ENCODE measurements around the gene CDC40. TPM values are rescaled to one million over a fixed set of nuclear protein-coding genes. Genes with fewer than 3 reads are reported as not detected.
"Not testable (repeated sequence)": the region's sequence is repeated elsewhere in the genome, so short reads cannot be mapped to it uniquely, and the experiment has no call there.

The CDC40 gene
- total RNA-seq, 1 donor from 2014 or later: 18.1 TPM

DNA sequence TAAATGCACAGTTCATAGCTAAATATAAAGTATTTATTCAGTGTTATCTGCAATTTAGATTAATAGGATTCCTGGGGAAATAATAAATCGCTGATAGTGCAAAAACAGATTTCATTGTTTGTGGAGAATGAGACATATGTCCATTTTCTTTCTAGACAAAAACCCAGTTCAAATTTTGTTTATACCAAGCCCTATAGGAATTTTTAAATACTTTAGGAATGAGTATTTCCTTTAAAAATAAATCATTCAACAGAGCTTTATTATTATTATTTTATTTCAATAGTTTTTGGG, 91.5 kb downstream of the CDC40 start:
- no peak for DNase-seq

DNA sequence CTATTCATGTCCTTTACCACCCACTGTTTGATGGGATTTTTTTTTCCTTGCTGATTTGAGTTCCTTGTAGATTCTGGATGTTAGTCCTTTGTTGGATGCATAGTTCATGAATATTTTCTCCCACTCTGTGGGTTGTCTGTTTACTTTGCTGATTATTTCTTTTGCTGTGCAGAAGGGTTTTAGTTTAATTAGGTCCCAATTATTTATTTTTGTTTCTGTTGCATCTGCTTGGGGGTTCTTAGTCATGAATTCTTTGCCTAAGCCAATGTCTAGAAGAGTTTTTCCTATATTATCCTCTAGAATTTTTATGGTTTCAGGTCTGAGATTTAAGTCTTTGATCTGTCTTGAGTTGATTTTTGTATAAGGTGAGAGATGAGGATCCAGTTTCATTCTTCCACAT, 92.6 kb downstream of the CDC40 start:
- not testable (repeated sequence) for DNase-seq

DNA sequence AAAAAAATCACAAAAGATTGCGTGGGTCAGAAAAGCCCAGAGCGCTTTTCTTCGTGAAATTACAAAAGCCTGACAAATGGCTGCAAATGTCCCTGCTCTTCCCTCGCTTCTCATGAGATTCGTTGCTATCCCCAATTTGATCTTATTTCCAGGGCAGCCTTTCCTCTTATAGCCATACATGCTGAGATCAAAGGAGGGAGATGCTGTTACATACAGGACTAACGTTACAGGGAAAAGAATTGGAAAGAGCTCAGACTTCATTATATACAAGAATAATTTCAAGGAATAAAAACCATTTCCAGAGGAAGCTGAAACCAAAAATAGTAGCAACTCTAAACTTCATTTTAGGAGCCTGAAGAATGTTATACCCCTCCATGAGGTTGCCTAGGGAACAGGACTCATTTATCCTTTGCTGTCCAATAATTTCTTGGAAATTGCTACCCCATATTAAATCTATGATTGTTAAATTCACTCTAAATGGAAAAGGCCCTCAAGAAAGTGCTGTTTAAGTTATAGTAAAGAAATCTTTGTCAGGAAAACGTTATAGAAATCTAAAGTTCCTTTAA, 97.0 kb downstream of the CDC40 start:
- DNase-seq: no peak

Other genes starting within 250 kb of the CDC40 start
- not detected for gene GPR6, start 202.1 kb upstream of the CDC40 start, total RNA-seq
- 7.1 TPM for gene WASF1, start 757 bp upstream of the CDC40 start, total RNA-seq
- 3.6 TPM for gene METTL24, start 177.9 kb downstream of the CDC40 start, total RNA-seq
- gene DDO, start 235.1 kb downstream of the CDC40 start, total RNA-seq: 1.3 TPM

Data from skin of body (tissue), 2 donors.